HG02852 (cell line): ENCODE data around the gene LIME1.
"Not testable (repeated sequence)": the region's sequence is repeated elsewhere in the genome, so short reads cannot be mapped to it uniquely, and the experiment has no call there.

Experiments used
- ATAC-seq: cut with Tn5 transposase; IDR thresholded peaks from one replicate; pipeline ENCODE4 v1.9.1; 2021; ENCODE audit warnings: mild to moderate bottlenecking, moderate library complexity; ENCODE audit not compliant: unreplicated experiment

The LIME1 gene

GRCh38 chr20:63769891-63770474, 33.5 kb downstream of the LIME1 start:
- no peak for ATAC-seq

GRCh38 chr20:63771046-63771707, 34.7 kb downstream of the LIME1 start:
- no peak for ATAC-seq

DNA sequence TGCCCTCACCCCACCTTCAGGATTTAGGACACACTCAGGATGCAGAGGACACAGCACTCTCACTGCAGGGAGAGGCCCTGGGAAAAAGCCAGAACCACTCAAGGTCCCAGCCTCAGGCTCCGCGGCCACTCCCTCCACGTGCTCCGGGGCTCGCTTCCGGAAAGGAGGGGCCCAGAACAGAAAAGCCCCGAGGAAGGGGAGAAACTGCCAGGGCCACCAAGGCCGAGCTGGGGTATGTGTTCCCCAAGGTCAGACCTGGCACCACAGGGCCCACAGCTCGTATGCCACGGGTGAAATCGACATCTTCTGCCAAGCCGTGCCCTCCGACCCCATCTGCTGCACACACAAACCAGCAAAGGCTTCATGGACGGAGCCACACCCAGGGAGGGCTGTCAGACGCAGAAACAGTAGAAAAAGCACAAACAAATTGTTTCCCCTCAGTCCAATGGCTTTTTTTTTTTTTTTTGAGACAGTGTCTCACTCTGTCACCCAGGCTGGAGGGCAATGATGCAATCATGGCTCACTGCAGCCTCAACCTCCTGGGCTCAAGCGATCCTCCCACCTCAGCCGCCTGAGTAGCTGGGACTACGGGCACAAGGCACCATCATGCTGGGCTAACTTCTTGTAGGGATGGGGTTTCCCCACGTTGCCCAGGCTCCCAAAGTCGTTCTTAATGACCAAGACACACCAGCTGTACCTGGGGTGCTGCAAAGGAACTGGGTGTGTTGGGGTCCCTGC, 36.5 kb downstream of the LIME1 start:
- ATAC-seq, result no peak

DNA sequence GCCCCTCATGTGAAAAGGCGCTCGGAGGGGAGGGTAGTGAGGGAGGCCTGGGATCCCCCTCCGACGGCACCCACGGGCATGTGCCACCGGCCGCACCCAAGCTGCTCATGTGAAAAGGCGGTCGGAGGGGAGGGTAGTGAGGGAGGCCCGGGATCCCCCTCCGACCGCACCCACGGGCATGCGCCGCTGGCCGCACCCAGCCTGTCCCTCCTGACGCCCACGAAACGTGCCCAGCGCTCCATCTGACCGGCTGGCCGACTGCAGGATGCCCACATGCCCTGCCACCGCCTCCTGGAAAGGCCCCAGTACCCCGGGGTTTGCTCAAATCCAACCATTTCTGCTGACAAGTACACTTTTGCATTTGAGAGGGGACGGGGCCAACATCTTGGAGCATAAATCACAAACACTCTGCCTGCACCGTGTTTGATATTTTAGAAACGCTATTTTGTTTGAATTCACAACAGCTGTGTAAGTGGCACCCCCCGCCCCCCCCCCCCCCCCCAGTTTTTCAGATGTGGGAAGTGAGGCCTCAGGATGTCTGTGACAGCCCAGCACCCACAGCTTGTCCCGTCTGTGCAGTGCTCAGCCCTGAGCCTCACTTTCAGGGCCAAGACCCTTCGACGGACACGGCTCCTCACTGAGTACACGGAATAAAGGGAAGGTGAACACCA, 37.2 kb downstream of the LIME1 start:
- no peak for ATAC-seq

GRCh38 chr20:63774306-63774705, 37.8 kb downstream of the LIME1 start:
- ATAC-seq, result no peak

DNA sequence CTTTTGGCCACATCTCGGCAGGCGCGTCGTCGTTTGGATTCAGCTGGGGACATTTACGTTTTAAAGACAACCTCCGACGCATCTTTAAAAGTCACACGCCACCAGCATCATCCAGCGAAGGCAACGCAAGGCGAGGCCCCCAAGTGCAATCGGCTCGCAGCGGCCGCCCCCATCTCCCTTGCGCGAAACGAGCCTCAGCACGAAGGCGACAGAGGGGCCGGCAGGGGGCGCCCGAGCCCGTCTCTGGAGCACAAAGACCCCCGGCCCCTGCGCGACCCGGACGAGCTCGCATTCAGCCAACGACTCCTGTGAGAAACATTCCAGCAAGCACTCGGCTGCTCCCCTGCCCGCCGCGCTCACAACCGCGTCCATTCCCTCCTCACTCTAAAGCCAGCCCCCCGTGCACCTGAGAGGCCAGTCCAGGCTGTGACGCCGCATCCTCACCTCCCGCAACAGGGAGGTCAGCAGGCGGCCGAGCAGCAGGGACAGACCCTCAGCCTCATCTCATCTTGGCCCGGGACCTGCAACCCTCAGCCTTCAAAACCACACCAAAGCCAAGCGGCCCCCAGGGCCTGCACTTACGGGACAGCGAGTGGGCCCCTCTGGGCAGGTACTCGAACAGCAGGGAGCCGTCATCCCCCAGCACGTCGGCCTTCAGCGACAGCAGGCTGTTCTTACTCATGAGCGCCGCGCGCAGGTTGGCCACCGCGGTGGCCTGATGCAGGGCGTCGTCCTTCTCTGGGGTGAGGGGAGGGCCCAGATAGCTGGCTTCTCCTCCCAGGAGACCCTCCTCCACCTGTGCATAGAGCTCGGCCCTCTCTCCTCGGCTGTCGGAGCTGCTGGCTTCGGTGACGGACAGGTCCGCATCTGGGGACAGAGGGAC, 38.9 kb downstream of the LIME1 start:
- ATAC-seq, result no peak

- ATAC-seq, result not testable (repeated sequence)
Measured at GRCh38 chr20:63776875-63777274, 40.4 kb downstream of the LIME1 start.

- no peak for ATAC-seq
Measured at GRCh38 chr20:63777614-63778013, 41.1 kb downstream of the LIME1 start.

GRCh38 chr20:63778034-63778752, 41.7 kb downstream of the LIME1 start:
- no peak for ATAC-seq

GRCh38 chr20:63778857-63779256, 42.4 kb downstream of the LIME1 start:
- no peak for ATAC-seq

DNA sequence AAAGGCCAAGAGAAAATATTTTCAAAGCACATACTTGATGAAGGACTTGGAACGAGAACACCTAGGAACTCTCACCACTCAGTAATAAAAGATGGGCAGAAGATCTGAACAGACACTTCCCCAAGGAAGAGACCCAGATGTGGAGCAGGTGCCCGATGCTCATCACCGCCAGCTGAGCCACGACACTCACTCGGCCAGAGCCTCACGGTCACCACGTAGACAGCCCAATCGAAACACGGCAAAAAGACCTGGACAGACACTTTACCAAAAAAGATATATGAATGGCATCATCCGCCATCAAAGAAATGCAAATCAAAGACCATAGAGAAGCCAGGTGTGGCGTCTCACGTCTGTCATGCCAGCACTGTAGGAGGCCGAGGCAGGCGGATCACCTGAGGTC, 44.7 kb downstream of the LIME1 start:
- ATAC-seq, result no peak

GRCh38 chr20:63782051-63782471, 45.6 kb downstream of the LIME1 start:
- ATAC-seq, result no peak

DNA sequence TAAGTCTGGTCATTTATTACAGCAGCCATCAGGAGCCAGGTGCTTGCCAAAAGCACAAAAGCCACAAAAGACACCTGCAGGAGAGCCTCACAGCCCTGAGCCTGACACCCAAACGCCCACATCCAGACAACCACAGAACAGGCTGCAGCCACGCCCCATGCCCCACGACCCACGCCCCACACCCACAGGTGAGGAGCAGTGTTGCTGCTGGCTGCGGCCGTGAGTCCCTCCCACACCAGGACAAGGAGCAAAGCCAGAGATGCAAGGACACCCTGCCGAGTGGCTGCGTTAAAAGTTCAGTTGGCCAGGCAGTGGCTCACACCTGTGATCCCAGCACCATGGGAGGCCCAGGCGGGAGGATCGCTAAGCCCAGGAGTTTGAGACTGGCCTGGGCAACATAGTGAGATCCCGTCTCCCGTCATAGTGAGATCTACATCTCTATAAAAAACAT, 46.1 kb downstream of the LIME1 start:
- no peak for ATAC-seq

- no peak for ATAC-seq
Measured at GRCh38 chr20:63783970-63784369, 47.5 kb downstream of the LIME1 start.

- no peak for ATAC-seq
Measured at GRCh38 chr20:63785691-63786131, 49.2 kb downstream of the LIME1 start.

- ATAC-seq, result no peak
Measured at GRCh38 chr20:63787302-63787701, 50.8 kb downstream of the LIME1 start.

DNA sequence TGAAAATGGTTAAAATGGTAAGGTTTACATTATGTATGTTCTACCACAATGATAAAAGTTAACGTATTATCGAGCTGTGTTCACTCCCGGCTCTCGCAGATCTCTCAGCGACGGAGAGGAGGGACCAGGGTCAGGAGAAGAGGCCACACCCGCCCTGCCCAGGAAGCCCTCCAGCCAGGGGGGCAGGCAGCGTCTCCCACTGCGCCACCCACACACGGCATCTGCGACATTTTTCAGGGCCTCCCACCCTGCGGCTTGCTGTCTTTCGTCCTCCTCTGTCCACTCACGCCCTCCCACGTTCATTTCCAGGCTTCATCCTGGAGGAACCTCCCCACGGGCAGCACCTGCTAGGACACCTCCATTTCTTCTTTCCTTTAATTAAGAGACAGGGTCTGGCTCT, 51.3 kb downstream of the LIME1 start:
- no peak for ATAC-seq
